SK-N-SH (cell line): ENCODE measurements around the gene HSPA14.

Source experiments
- CHD2 ChIP-seq: fragments of 150-350 bp; IDR thresholded peaks from 2 replicates; pipeline ENCODE4 v1.6.1; 2018; ENCODE audit warnings: low read length; ENCODE audit not compliant: partially characterized antibody
- CTCF ChIP-seq: fragments of 200-600 bp; sonication (generic); IDR thresholded peaks from 2 replicates; pipeline ENCODE4 v1.6.1; 2017; ENCODE audit warnings: antibody characterized with exemption, mild to moderate bottlenecking, moderate library complexity
- ELF1 ChIP-seq: IDR thresholded peaks from 2 replicates; pipeline ENCODE4 v1.4.0; 2012
- EZH2phosphoT487 ChIP-seq: fragments of 200-600 bp; sonication (generic); IDR thresholded peaks from 2 replicates; pipeline ENCODE4 v1.6.1; 2017; ENCODE audit warnings: low read depth, mixed run types, mild to moderate bottlenecking, antibody characterized with exemption, moderate library complexity, borderline replicate concordance
- GATA2 ChIP-seq: sonication (generic); formaldehyde crosslinking; IDR thresholded peaks from 2 replicates; pipeline ENCODE4 v1.5.0; 2020; ENCODE audit warnings: mild to moderate bottlenecking, missing genetic modification reagents
- MAX ChIP-seq: IDR thresholded peaks from 2 replicates; pipeline ENCODE4 v1.4.0; 2012; ENCODE audit warnings: low read depth
- NFIC ChIP-seq: IDR thresholded peaks from 2 replicates; pipeline ENCODE4 v1.4.0; 2012; ENCODE audit warnings: borderline replicate concordance
- POLR2AphosphoS5 ChIP-seq: IDR thresholded peaks from 2 replicates; pipeline ENCODE4 v1.6.1; 2012; ENCODE audit warnings: low read depth, low read length
- TAF1 ChIP-seq: IDR thresholded peaks from 2 replicates; pipeline ENCODE4 v1.6.1; 2012; ENCODE audit warnings: low read depth, mild to moderate bottlenecking, low read length, moderate library complexity, borderline replicate concordance

- TF ChIP-seq EZH2phosphoT487 (no peak), TAF1 (no peak), ELF1 (no peak), POLR2AphosphoS5 (no peak), NFIC (no peak), CTCF (no peak), GATA2 (CRISPR knock-in tag) (no peak), MAX (no peak), CHD2 (no peak)
Measured at GRCh38 chr10:14806318-14806717, 31.8 kb upstream of the HSPA14 start.
